Measurements from ENCODE around the gene FEM1A.

Gene FEM1A

GRCh38 chr19:4763021-4763420 lies 28.5 kb upstream of the FEM1A start:
- TF ChIP-seq, protein P1, sequence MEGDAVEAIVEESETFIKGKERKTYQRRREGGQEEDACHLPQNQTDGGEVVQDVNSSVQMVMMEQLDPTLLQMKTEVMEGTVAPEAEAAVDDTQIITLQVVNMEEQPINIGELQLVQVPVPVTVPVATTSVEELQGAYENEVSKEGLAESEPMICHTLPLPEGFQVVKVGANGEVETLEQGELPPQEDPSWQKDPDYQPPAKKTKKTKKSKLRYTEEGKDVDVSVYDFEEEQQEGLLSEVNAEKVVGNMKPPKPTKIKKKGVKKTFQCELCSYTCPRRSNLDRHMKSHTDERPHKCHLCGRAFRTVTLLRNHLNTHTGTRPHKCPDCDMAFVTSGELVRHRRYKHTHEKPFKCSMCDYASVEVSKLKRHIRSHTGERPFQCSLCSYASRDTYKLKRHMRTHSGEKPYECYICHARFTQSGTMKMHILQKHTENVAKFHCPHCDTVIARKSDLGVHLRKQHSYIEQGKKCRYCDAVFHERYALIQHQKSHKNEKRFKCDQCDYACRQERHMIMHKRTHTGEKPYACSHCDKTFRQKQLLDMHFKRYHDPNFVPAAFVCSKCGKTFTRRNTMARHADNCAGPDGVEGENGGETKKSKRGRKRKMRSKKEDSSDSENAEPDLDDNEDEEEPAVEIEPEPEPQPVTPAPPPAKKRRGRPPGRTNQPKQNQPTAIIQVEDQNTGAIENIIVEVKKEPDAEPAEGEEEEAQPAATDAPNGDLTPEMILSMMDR (IDR thresholded peaks at IDR 0.05; ENCODE audit: low read depth, low read length) = no peak
- DNase-seq (ENCODE audit: extremely low read depth, low read depth) = no peak

GRCh38 chr19:4764393-4764660 lies 27.2 kb upstream of the FEM1A start:
- TF ChIP-seq, protein P1 (IDR thresholded peaks at IDR 0.05; ENCODE audit: low read depth, low read length) = no peak
- DNase-seq (ENCODE audit: extremely low read depth, low read depth) = no peak

GRCh38 chr19:4768934-4769777 lies 22.4 kb upstream of the FEM1A start:
- peak; percentile 59 for DNase-seq (ENCODE audit: extremely low read depth, low read depth)

DNA sequence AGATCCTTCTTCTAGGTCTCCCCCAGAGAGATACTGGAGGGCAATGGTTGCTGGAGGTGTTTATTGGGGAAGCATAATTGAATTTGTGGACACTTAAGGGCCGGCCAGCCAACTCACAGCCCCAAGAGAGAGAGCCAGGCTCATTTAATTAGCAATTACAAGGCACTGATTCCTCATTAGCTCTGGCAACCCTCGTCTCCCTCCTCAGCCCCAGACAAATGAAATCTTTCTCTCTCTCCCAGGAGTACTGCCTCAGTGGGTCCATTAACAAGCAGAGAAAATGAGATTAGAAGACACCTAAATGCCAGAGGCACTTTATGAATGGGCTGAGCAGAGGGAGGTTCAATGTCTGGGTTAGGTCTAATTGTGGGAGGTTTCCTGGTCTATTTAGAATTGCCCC lies 19.0 kb upstream of the FEM1A start:
- DNase-seq (ENCODE audit: extremely low read depth, low read depth) = no peak

More at GRCh38 chr19:4768934-4769777, 22.4 kb upstream of the FEM1A start:
- TF ChIP-seq, protein P1 (IDR thresholded peaks at IDR 0.05; ENCODE audit: low read depth, low read length) = no peak

GRCh38 chr19:4773047-4773640 lies 18.4 kb upstream of the FEM1A start:
- no peak for DNase-seq (ENCODE audit: extremely low read depth, low read depth)
- TF ChIP-seq, protein P1 (IDR thresholded peaks at IDR 0.05; ENCODE audit: low read depth, low read length) = no peak

More for the DNA sequence above, 19.0 kb upstream of the FEM1A start:
- TF ChIP-seq, protein P1 (IDR thresholded peaks at IDR 0.05; ENCODE audit: low read depth, low read length) = no peak

DNA sequence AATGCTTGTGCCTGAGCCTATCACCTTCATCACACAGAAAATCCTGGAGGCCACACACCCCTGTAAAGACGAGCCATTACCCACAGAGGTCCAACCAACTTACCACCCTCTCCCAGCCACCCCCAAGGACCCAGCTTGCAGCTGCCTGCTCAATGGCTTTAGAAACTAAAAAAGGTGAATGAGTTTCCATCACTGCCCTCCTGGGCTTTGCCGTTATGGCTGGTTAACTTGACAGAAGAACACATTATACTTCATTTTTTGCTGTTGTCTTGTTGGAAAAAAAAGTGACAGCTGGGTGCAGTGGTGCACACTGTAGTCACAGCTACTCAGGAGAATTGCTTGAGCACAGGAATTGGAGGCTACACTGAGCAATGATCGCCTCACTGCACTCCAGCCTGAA lies 17.4 kb upstream of the FEM1A start:
- DNase-seq (ENCODE audit: extremely low read depth, low read depth) = no peak
- TF ChIP-seq, protein P1 (IDR thresholded peaks at IDR 0.05; ENCODE audit: low read depth, low read length) = no peak

GRCh38 chr19:4775627-4776152 lies 15.8 kb upstream of the FEM1A start:
- no peak for DNase-seq (ENCODE audit: extremely low read depth, low read depth)
- TF ChIP-seq, protein P1 (IDR thresholded peaks at IDR 0.05; ENCODE audit: low read depth, low read length) = no peak
